ENCODE data around the gene HOXD13.

Gene HOXD13

GRCh38 chr2:176100547-176101140 is 8.1 kb downstream of the HOXD13 start:
- no peak for TF ChIP-seq CTCF (IDR thresholded peaks at IDR 0.05; ENCODE audit: low read depth, low read length)
- DNase-seq (ENCODE audit: extremely low read depth, low read depth) = no peak

- no peak for TF ChIP-seq CTCF (IDR thresholded peaks at IDR 0.05; ENCODE audit: low read depth, low read length)
Observed at GRCh38 chr2:176101216-176101830, 8.8 kb downstream of the HOXD13 start.

DNA sequence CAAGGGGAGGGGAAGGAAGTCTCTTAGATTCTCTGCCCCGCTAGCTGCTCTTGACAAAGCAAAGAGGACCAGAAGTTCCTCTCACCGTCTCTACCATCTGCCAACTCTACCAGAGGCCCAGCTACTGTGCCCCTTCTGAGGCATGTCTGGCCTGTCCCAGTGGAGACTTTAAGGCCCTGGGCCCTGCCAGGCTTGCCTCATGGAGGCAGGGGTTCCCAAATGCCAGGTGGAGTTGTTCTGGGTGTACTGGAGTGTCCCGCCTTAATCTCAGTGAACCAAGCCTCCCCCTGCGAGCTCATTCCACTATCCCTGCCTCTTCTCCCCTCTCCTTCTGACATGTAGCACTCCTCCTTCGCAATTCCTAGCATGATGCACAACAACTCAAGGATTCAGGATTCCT is 9.3 kb downstream of the HOXD13 start:
- no peak for DNase-seq (ENCODE audit: extremely low read depth, low read depth)
- TF ChIP-seq CTCF (IDR thresholded peaks at IDR 0.05; ENCODE audit: low read depth, low read length) = no peak

More at GRCh38 chr2:176101216-176101830, 8.8 kb downstream of the HOXD13 start:
- no peak for DNase-seq (ENCODE audit: extremely low read depth, low read depth)

DNA sequence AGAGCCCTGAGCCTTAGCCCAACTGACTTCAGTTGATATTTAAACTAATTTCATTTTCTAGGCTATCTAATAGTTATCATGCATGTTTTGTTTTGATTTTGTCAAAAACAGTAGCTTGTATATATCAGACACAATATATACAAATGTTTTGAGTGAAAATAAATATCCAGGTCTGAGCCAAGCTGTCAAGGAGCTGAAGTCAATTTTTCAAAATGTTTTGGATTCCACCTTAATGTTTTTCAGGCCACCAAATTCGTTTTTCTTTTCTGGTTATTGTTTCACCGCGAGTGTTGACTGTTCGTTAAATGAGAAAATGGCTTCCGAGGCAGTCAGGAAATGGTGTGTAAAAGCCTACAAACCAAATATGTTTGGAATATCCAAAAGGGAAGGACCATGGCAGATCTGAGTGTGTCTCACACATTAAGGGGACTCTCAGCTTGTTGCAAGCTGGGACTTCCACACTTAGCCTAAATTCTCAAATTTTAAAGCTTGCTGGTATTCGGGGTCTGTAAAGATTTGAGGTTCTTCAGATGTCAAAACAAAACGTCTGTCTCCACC is 9.9 kb downstream of the HOXD13 start:
- no peak for DNase-seq (ENCODE audit: extremely low read depth, low read depth)
- no peak for TF ChIP-seq CTCF (IDR thresholded peaks at IDR 0.05; ENCODE audit: low read depth, low read length)

- no peak for TF ChIP-seq CTCF (IDR thresholded peaks at IDR 0.05; ENCODE audit: low read depth, low read length)
- DNase-seq (ENCODE audit: extremely low read depth, low read depth) = no peak
Observed at GRCh38 chr2:176103194-176103593, 10.7 kb downstream of the HOXD13 start.

GRCh38 chr2:176103742-176104315 is 11.3 kb downstream of the HOXD13 start:
- DNase-seq (ENCODE audit: extremely low read depth, low read depth) = no peak

More at GRCh38 chr2:176103742-176104315, 11.3 kb downstream of the HOXD13 start:
- TF ChIP-seq CTCF (IDR thresholded peaks at IDR 0.05; ENCODE audit: low read depth, low read length) = no peak
